SK-N-MC (cell line): ENCODE measurements around the gene NSL1.

ENCODE experiments used
- EZH2 ChIP-seq: fragments of 200-600 bp; sonication (generic); IDR thresholded peaks from one replicate; pipeline ENCODE4 v1.6.1; 2017; ENCODE audit warnings: antibody characterized with exemption
- FOXP2 ChIP-seq: optimal IDR thresholded peaks from 2 replicates; pipeline ENCODE3; 2011; ENCODE audit warnings: mild to moderate bottlenecking, moderate library complexity; ENCODE audit not compliant: insufficient read depth; ENCODE audit errors: extremely low read length, control extremely low read depth
- POLR2AphosphoS5 ChIP-seq: IDR thresholded peaks from 2 replicates; pipeline ENCODE4 v1.6.1; 2012; ENCODE audit warnings: mild to moderate bottlenecking, low read depth, low read length, borderline replicate concordance

- TF ChIP-seq EZH2: no peak
- TF ChIP-seq POLR2AphosphoS5: no peak
- TF ChIP-seq FOXP2: no peak
Observed at GRCh38 chr1:212822956-212823355, 31.4 kb upstream of the NSL1 start.
